H1 (cell line): ENCODE results near the gene DCAF7. TPM values are rescaled to one million over a fixed set of nuclear protein-coding genes. Genes with fewer than 3 reads are reported as not detected.

Source experiments
- CTCF ChIA-PET: fragments of 300-600 bp; sonication (Branson Sonifier 250); formaldehyde crosslinking; loops from one replicate; lab custom pipeline; 2021; ENCODE audit not compliant: partially characterized antibody; lab: Charles Lee
- POLR2A ChIA-PET: fragments of 300-600 bp; sonication (Branson Sonifier 250); formaldehyde crosslinking; loops from one replicate; lab custom pipeline; 2021; ENCODE audit warnings: inconsistent platforms; ENCODE audit not compliant: partially characterized antibody; lab: Charles Lee
- DNase-seq, 2 experiments: peaks; one replicate each; pipeline versions ENCODE4 v3.0.0 to v3.0.0-alpha.2; 2010 to 2022; ENCODE audit warnings: low spot score in 2 of 2, low read depth in 1 of 2, mixed read lengths in 1 of 2
- FAIRE-seq: peaks from 2 replicates; lab custom pipeline; 2011; peaks lifted over from hg19 to GRCh38; lab: Jason Lieb, UNC
- H2AFZ ChIP-seq: 2 replicates; pipeline ENCODE4 v1.8.1; 2012; ENCODE audit warnings: low read length, inconsistent platforms
- H2AK5ac ChIP-seq: 2 replicates; pipeline ENCODE4 v1.6.1; 2013; ENCODE audit warnings: low read depth, low read length
- H2BK120ac ChIP-seq: replicated peaks from 2 replicates; pipeline ENCODE3; 2013; ENCODE audit warnings: low read depth, low read length, inconsistent platforms
- H2BK12ac ChIP-seq: 2 replicates; pipeline ENCODE4 v1.6.1; 2013; ENCODE audit warnings: low read depth, low read length
- H2BK15ac ChIP-seq: 2 replicates; pipeline ENCODE4 v1.6.1; 2013; ENCODE audit warnings: low read length
- H2BK20ac ChIP-seq: 2 replicates; pipeline ENCODE4 v1.6.1; 2013; ENCODE audit warnings: low read length
- H2BK5ac ChIP-seq: 2 replicates; pipeline ENCODE4 v1.6.1; 2013; ENCODE audit warnings: low read depth, low read length
- H3K14ac ChIP-seq: 2 replicates; pipeline ENCODE4 v1.6.1; 2013; ENCODE audit warnings: inconsistent platforms; ENCODE audit not compliant: insufficient read length
- H3K18ac ChIP-seq: 2 replicates; pipeline ENCODE4 v1.6.1; 2013; ENCODE audit warnings: low read length; ENCODE audit errors: extremely low read depth
- H3K23ac ChIP-seq: 2 replicates; pipeline ENCODE4 v1.6.1; 2013; ENCODE audit warnings: inconsistent platforms; ENCODE audit not compliant: insufficient read length
- H3K23me2 ChIP-seq: 2 replicates; pipeline ENCODE4 v1.6.1; 2013; ENCODE audit warnings: low read depth, low read length
- H3K27ac ChIP-seq: 2 replicates; pipeline ENCODE4 v1.6.1; 2011; ENCODE audit warnings: low read depth, low read length, inconsistent platforms
- H3K27me3 ChIP-seq, 4 experiments: replicated peaks in 1 of 4; 1 replicate in 1 of 4; 2 replicates in 3 of 4; pipeline versions ENCODE4 v1.6.1 to v1.8.1; 2011 to 2013; ENCODE audit warnings: low read length in 3 of 4, mild to moderate bottlenecking in 3 of 4, inconsistent platforms in 2 of 4, mixed read lengths in 2 of 4, moderate library complexity in 1 of 4; ENCODE audit not compliant: control insufficient read depth in 3 of 4, insufficient read depth in 3 of 4; ENCODE audit errors: extremely low read depth in 1 of 4
- H3K36me3 ChIP-seq, 4 experiments: 2 replicates each; pipeline versions ENCODE4 v1.6.1 to v1.8.1; 2011 to 2013; ENCODE audit warnings: mild to moderate bottlenecking in 4 of 4, low read length in 3 of 4, moderate library complexity in 2 of 4, control low read depth in 1 of 4, inconsistent platforms in 1 of 4; ENCODE audit not compliant: insufficient read depth in 4 of 4, control insufficient read depth in 2 of 4
- H3K4ac ChIP-seq: replicated peaks from 2 replicates; pipeline ENCODE3; 2013; ENCODE audit warnings: low read length, low read depth, mixed read lengths, inconsistent platforms; ENCODE audit not compliant: insufficient read length
- H3K4me1 ChIP-seq, 4 experiments: replicated peaks in 1 of 4; 1 replicate in 1 of 4; 2 replicates in 3 of 4; pipeline versions ENCODE4 v1.6.1 to v1.8.1; 2011 to 2013; ENCODE audit warnings: low read length in 3 of 4, inconsistent platforms in 2 of 4, mixed read lengths in 1 of 4; ENCODE audit not compliant: insufficient read depth in 4 of 4, control insufficient read depth in 3 of 4
- H3K4me2 ChIP-seq, 2 experiments: 2 replicates each; pipeline versions ENCODE4 v1.6.1 to v1.8.1; 2011 to 2013; ENCODE audit warnings: low read depth in 2 of 2, low read length in 2 of 2, control low read depth in 1 of 2, inconsistent platforms in 1 of 2, mild to moderate bottlenecking in 1 of 2; ENCODE audit not compliant: insufficient read depth in 1 of 2
- H3K4me3 ChIP-seq, 4 experiments: fragments of 200-600, 300-600 bp in 1 of 4; sonication (generic), shearing (Covaris generic), sonication (Bioruptor Twin) in 1 of 4; 2 replicates each; pipeline versions ENCODE4 v1.5.1 to v1.8.1; 2011 to 2016; ENCODE audit warnings: low read length in 4 of 4, low read depth in 3 of 4, control low read depth in 2 of 4, inconsistent platforms in 2 of 4, mild to moderate bottlenecking in 2 of 4, mixed read lengths in 1 of 4, moderate library complexity in 1 of 4; ENCODE audit not compliant: insufficient read depth in 2 of 4; ENCODE audit errors: extremely low read depth in 1 of 4
- H3K56ac ChIP-seq: replicated peaks from 2 replicates; pipeline ENCODE3; 2013; ENCODE audit warnings: low read depth, mild to moderate bottlenecking, mixed read lengths, low read length, inconsistent platforms; ENCODE audit not compliant: insufficient read length
- H3K79me1 ChIP-seq: 2 replicates; pipeline ENCODE4 v1.6.1; 2013; ENCODE audit warnings: low read depth, low read length, control low read depth
- H3K79me2 ChIP-seq, 2 experiments: 2 replicates each; pipeline versions ENCODE4 v1.6.1 to v1.8.1; 2012 to 2013; ENCODE audit warnings: low read length in 2 of 2, mild to moderate bottlenecking in 2 of 2, inconsistent platforms in 1 of 2; ENCODE audit not compliant: insufficient read depth in 2 of 2, control insufficient read depth in 1 of 2
- H3K9ac ChIP-seq, 4 experiments: replicated peaks in 1 of 4; 1 replicate in 1 of 4; 2 replicates in 3 of 4; pipeline versions ENCODE4 v1.6.1 to v1.8.1; 2011 to 2013; ENCODE audit warnings: low read depth in 3 of 4, low read length in 3 of 4, control low read depth in 2 of 4, mild to moderate bottlenecking in 2 of 4, moderate library complexity in 2 of 4, inconsistent platforms in 1 of 4; ENCODE audit errors: extremely low read depth in 1 of 4
- H3K9me3 ChIP-seq, 2 experiments: 2 replicates each; pipeline versions ENCODE4 v1.6.1 to v1.8.1; 2012 to 2013; ENCODE audit warnings: mild to moderate bottlenecking in 2 of 2, moderate library complexity in 2 of 2, control low read depth in 1 of 2, inconsistent platforms in 1 of 2, low read depth in 1 of 2, low read length in 1 of 2, mixed read lengths in 1 of 2; ENCODE audit not compliant: insufficient read depth in 2 of 2
- H4K20me1 ChIP-seq, 2 experiments: replicated peaks in 1 of 2; 2 replicates each; pipeline versions ENCODE3 to v1.8.1; 2011 to 2013; ENCODE audit warnings: inconsistent platforms in 2 of 2, low read length in 2 of 2, mild to moderate bottlenecking in 1 of 2; ENCODE audit not compliant: insufficient read depth in 2 of 2, control insufficient read depth in 1 of 2
- H4K5ac ChIP-seq: 2 replicates; pipeline ENCODE4 v1.6.1; 2013; ENCODE audit warnings: low read length, low read depth, mixed read lengths, inconsistent platforms; ENCODE audit not compliant: insufficient read length
- H4K8ac ChIP-seq: 2 replicates; pipeline ENCODE4 v1.8.0; 2013; ENCODE audit warnings: mild to moderate bottlenecking, moderate library complexity, low read length, inconsistent platforms; ENCODE audit not compliant: insufficient read depth; ENCODE audit errors: extremely low read depth
- H4K91ac ChIP-seq: replicated peaks from 2 replicates; pipeline ENCODE3; 2013; ENCODE audit warnings: low read length, mixed read lengths, inconsistent platforms; ENCODE audit not compliant: insufficient read length
- EP300 ChIP-seq, 2 experiments: IDR thresholded peaks; 1 replicate in 1 of 2; 2 replicates in 1 of 2; pipeline ENCODE4 v1.6.1; 2011 to 2012; ENCODE audit warnings: low read depth in 2 of 2, low read length in 2 of 2, mild to moderate bottlenecking in 2 of 2, borderline replicate concordance in 1 of 2, inconsistent platforms in 1 of 2, moderate library complexity in 1 of 2
- RXRA ChIP-seq: IDR thresholded peaks from 2 replicates; pipeline ENCODE4 v1.6.1; 2011; ENCODE audit warnings: low read depth, mild to moderate bottlenecking, low read length, moderate library complexity; ENCODE audit not compliant: insufficient read depth
- SRF ChIP-seq: IDR thresholded peaks from 2 replicates; pipeline ENCODE4 v1.6.1; 2011; ENCODE audit warnings: mild to moderate bottlenecking, low read depth, low read length, moderate library complexity
- WGBS, 2 experiments: shearing (Covaris generic) in 1 of 2; methylation state at CpG; one replicate each; pipeline versions ENCODE4 v1.1.6 to v1.1.7; 2013 to 2015; ENCODE audit warnings: low lambda C conversion rate in 2 of 2, mixed read lengths in 2 of 2, inconsistent platforms in 1 of 2, low coverage in 1 of 2, missing lambda C conversion rate in 1 of 2; ENCODE audit not compliant: insufficient replicate concordance in 2 of 2, insufficient coverage in 1 of 2, insufficient read length in 1 of 2; ENCODE audit errors: extremely low coverage in 1 of 2, missing lambda C conversion rate in 1 of 2; 5-methylcytosine and 5-hydroxymethylcytosine counted together
- polyA plus RNA-seq, 7 experiments: library from polyadenylated mRNA; depleted of rRNA in 3 of 7; stranded (reverse) in 5 of 7; unstranded in 2 of 7; fragments of >200 nt in 5 of 7; fragments of 200-250 nt in 2 of 7; gene quantifications; 1 replicate in 5 of 7; 2 replicates in 1 of 7; 4 replicates in 1 of 7; pipeline versions ENCODE4 v1.2.1 to v1.2.3, GENCODE V29; 2011 to 2013; ENCODE audit warnings: missing spikeins in 2 of 7, mixed read lengths in 2 of 7
- total RNA-seq: library from RNA; stranded (reverse); fragmentation: NEBNext Ultra II Directional; extraction: Animal tissue kit (Norgen Biotek cat#: 25700); gene quantifications from 2 replicates; pipeline ENCODE4 v1.2.1, GENCODE V29; 2021

DCAF7 gene
- total and polyA plus RNA-seq, 2 of the 8 experiments (the other 6 are each of a cell fraction or from before 2014, with no cell fraction given), result 74.9 to 94.1 TPM

DNA sequence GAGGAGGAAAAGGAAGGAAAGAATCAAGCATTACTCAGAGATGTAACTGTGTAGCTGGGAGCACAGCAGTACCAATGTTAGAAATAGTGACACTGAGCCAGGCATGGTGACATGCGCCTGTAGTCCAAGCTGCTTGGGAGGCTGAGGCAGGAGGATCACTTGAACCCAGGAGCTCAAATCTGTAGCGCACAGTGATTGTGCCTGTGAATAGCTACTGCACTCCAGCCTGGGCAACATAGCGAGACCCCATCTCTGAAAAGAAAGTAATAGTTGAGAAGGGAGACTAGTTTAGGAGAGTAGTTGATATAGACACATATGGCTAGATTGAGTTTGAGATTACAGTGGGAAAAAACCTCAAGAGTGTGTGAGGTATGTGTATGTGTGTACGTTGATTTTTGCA, 89.8 kb downstream of the DCAF7 start:
- 94% methylated on average over 4 of the region's 4 CpGs; no CpG with 5 or more reads in 1 of the 2 experiments for WGBS, 2 experiments
- Histone ChIP-seq H4K5ac (no peak overlapping the region), H3K14ac (no peak overlapping the region), H4K20me1 (peaks cover 0 to 2% of the 10 kb centered on the region in 2 experiments), H3K4me3 (no peak overlapping the region), H3K4ac (no peak overlapping the region), H3K27me3 (no peaks in the 10 kb centered on the region), H2AFZ (no peak overlapping the region), H3K79me2 (no peaks in the 10 kb centered on the region), H2BK120ac (no peak overlapping the region), H3K27ac (no peak overlapping the region), H3K4me1 (no peaks in the 10 kb centered on the region), H2AK5ac (no peak overlapping the region), H3K9me3 (no peaks in the 10 kb centered on the region), H3K23ac (no peak overlapping the region), H2BK5ac (no peak overlapping the region), H4K91ac (no peak overlapping the region), H4K8ac (no peak overlapping the region), H3K79me1 (no peaks in the 10 kb centered on the region), H3K56ac (no peak overlapping the region), H3K9ac (no peak overlapping the region), H2BK12ac (no peak overlapping the region), H3K4me2 (no peak overlapping the region), H3K18ac (no peak overlapping the region), H3K36me3 (peaks cover 0 to 7% (median 0%) of the 10 kb centered on the region in 4 experiments; a peak in 2 of 8 replicates), H2BK15ac (no peak overlapping the region), H2BK20ac (no peak overlapping the region), H3K23me2 (no peaks in the 10 kb centered on the region)
- ChIA-PET CTCF (interaction anchor here (1.2 to 2.4 kb wide), 4 partner anchors 10 to 56 kb away, joined by 3 to 6 read pairs (median 4); no protein-coding TSS in a partner anchor), POLR2A (no interaction called here)
- no peak for FAIRE-seq
- no peak for DNase-seq
- no peak for TF ChIP-seq EP300 (IDR thresholded peaks at IDR 0.05; ENCODE audit: borderline replicate concordance in 1 of 2, low read depth in 2 of 2, low read length in 2 of 2)
- no peak for TF ChIP-seq RXRA
- TF ChIP-seq SRF, result no peak
